ENCODE data around the gene EEPD1.

DNA sequence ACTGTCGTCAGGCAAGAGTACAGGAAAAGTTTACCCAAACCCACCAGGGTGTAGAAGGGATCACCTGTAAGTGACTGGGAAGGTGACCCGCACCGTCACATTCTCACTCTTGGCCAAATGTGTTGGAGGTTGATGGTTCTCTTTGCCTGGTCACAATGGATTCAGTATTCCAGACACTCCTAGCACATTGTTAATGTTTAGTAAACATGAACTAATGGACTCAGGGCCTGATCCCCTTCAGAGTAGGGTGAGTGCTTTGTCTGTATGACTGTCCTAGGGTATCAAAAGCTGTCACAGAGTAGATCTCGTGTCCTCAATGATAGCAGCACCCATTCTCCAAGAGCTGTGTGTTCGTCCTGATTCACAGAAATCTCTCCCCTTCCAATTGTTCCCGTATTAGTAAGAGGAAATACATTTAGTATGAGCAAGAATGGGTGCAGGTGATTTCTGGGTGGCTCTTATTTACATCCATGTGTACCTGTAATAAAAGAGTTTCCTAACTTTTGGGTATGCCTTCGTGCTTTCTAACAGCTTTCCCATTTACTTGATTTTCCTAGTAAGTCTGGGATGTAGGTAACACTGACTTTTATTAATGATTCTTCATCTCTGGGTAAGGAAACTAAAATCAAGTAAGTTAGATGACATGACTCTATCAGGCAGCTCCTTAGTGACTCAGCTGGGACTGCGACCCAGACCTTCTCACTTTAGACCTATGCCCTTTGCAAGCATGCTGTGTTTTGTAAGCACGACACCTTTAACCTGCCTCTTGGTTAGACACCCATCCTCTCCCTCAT is 4.7 kb downstream of the EEPD1 start:
- TF ChIP-seq EZH2 (IDR thresholded peaks at IDR 0.05) (no peak), POLR2AphosphoS5 (IDR thresholded peaks at IDR 0.05; ENCODE audit: borderline replicate concordance, low read depth, low read length) (no peak), FOXP2 (optimal IDR thresholded peaks at IDR 0.05; ENCODE audit: control extremely low read depth, extremely low read length, insufficient read depth) (no peak)

Measured in SK-N-MC (cell line).